NT2/D1 (cell line): ENCODE results near the gene MAJIN.

Experiments used
- SUZ12 ChIP-seq: IDR thresholded peaks from 2 replicates; pipeline ENCODE4 v1.6.1; 2011; ENCODE audit not compliant: insufficient read length, insufficient read depth; ENCODE audit errors: extremely low read depth
- YY1 ChIP-seq: IDR thresholded peaks from 2 replicates; pipeline ENCODE4 v1.6.1; 2011; ENCODE audit not compliant: insufficient read length, insufficient read depth
- ZNF274 ChIP-seq: IDR thresholded peaks from 2 replicates; pipeline ENCODE4 v1.6.1; 2011; ENCODE audit warnings: mild to moderate bottlenecking, low read depth, low read length

DNA sequence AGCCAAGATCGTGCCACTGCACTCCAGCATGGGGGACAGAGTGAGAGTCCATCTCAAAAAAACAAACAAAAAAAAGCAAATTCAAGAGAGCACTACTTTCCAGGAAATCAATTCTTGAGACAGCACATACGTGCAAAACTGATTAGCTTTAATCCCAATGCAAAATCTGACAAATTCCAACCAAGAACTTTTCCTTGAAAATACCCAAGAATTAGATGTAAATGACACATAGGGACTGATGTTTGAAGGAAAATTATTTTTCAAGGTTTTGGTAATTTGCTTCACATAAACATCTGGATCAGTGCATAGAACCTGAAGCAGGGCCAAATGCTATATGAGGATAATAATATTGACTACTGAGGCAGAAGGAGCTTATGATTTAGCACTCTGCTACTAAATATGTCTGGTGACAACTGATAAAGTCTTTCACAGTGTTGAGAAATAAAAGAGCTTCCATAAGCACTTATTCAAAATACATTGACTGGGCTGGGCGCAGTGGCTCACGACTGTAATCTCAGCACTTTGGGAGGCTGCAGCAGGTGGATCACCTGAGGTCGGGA, 8.8 kb downstream of the MAJIN start:
- TF ChIP-seq SUZ12: no peak
- no peak for TF ChIP-seq ZNF274
- TF ChIP-seq YY1: no peak
